Adrenal gland (tissue), 5 donors: Measurements from ENCODE around the gene TMEM100.

Source experiments
- CTCF ChIP-seq, 6 experiments: fragments of 450-650 bp in 4 of 6; fragments of 200-600 bp in 2 of 6; sonication (generic) in 1 of 6; IDR thresholded peaks; 1 replicate in 5 of 6; 2 replicates in 1 of 6; pipeline versions ENCODE4 v1.5.1 to v1.8.0; 2016 to 2021; ENCODE audit warnings: antibody characterized with exemption in 6 of 6, mild to moderate bottlenecking in 2 of 6, moderate library complexity in 1 of 6
- POLR2A ChIP-seq, 2 donors: fragments of 450-650 bp; IDR thresholded peaks; one replicate each; pipeline ENCODE4 v1.6.1; 2017; ENCODE audit warnings: antibody characterized with exemption in 2 of 2, mild to moderate bottlenecking in 2 of 2, moderate library complexity in 1 of 2
- donor health status: DM: no; HTN: no; CAD: no.

- TF ChIP-seq CTCF (IDR thresholded peaks at IDR 0.05) (no peak), POLR2A (IDR thresholded peaks at IDR 0.05) (no peak)
These were observed 14.3 kb downstream of the TMEM100 start for GRCh38 chr17:55708175-55708974.
